GM12872 (cell line): Measurements from ENCODE around the gene PYGO2.

Experiments used
- CTCF ChIP-seq: IDR thresholded peaks from 3 replicates; pipeline ENCODE4 v1.5.1; 2011; ENCODE audit warnings: low read depth, mild to moderate bottlenecking, low read length, moderate library complexity; ENCODE audit not compliant: insufficient read depth

The PYGO2 gene, protein sequence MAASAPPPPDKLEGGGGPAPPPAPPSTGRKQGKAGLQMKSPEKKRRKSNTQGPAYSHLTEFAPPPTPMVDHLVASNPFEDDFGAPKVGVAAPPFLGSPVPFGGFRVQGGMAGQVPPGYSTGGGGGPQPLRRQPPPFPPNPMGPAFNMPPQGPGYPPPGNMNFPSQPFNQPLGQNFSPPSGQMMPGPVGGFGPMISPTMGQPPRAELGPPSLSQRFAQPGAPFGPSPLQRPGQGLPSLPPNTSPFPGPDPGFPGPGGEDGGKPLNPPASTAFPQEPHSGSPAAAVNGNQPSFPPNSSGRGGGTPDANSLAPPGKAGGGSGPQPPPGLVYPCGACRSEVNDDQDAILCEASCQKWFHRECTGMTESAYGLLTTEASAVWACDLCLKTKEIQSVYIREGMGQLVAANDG

DNA sequence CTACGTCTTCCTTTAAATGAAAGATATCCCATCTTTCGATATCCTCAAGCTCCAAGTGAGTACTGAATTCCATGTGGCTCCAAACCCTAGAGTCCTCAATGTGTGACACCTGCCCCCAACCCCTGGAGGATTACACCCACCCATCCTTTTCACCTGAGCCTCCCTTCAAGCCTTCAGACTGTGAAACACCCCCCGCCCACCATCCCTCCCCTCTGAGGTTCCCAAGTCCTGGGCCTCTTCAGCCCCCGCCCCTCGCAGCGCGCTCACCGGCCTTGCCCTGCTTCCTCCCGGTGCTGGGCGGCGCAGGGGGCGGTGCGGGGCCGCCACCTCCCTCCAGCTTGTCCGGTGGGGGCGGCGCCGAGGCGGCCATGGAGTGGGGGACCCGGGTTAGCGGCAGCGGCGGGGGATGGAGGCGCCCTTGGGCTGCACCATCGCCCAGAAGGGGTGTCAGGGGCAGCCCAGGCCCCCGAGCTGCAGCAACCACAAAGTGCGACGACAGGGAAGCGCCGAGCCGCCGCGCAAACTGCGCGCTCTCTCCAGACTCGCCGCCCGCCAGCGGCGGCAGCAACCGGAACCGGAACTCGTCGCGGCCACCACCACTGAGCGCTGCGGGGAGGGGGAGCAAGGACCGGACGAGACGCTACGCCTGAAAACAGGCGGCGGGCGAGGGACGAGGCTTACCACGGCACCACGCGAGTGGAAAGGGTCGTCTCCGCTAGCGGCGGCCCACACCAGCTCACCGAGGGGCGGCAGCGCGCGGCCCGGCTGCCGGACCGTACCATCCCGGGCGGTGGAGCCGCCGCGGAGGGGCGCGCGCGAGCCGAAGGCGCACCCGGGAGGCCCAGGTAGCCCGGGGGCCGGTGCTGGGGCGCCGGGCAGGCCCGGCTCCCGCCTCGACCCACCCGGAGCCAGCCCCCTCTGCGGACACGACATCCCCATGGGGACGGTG is at the start of gene PYGO2:
PYGO2 (minus strand) TSS at position 576 of the 949 bp plus-strand sequence; CDS start at position 370, 206 bp downstream.
- peak; percentile 59; the same call in 2 of the 3 replicates for TF ChIP-seq CTCF

- no peak for TF ChIP-seq CTCF
These were observed 49.4 kb upstream of the PYGO2 start for GRCh38 chr1:155011004-155011416.

- no peak for TF ChIP-seq CTCF
These were observed 48.8 kb upstream of the PYGO2 start for GRCh38 chr1:155010211-155010918.

GRCh38 chr1:155009742-155010141 is 48.2 kb upstream of the PYGO2 start:
- no peak for TF ChIP-seq CTCF

- TF ChIP-seq CTCF: no peak
These were observed 47.7 kb upstream of the PYGO2 start for GRCh38 chr1:155009221-155009711.

GRCh38 chr1:155008015-155008941 is 46.7 kb upstream of the PYGO2 start:
- no peak for TF ChIP-seq CTCF
